ENCODE data around the gene IFNLR1.

IFNLR1 gene

DNA sequence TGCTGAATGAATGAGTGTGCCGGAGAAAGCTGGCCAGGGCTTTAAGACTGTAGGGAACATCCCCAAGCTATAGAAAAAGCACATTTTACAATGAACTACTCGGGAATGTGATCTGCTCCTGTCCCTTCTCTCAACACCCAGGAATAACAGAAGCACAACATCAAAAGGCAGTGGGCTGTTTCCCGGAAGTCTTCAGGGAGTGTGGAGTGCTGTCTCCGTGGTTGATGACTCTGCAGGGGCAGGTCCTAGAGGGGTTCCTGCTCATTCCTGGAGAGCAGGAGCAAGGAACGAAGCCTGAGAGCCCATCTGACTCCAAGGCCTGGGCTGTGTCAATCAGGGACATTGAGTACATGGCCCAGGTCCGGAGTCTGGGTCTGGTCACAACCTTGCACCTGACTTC, 39.3 kb downstream of the IFNLR1 start:
- no peak for DNase-seq (ENCODE audit: low spot score)

DNA sequence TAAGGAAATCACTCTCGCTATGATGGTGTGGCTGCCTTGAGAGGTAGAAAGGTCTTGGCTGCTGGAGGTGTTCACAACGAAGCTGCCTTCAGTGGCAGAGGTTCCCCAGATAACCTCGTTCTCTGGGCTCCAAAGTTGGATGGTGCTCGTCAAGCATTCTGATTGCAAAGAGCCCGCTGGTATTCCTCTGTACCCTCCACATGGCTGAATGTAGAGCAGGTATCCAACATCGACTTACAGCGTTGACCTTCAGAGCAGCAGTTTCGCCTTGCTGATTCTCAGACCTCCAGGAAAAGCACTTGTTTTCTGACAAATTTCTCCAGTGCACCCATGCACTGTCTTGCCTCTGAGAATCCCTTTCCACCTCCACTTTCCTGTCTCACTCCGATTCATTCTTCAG, 39.9 kb downstream of the IFNLR1 start:
- DNase-seq (ENCODE audit: low spot score), result no peak

DNA sequence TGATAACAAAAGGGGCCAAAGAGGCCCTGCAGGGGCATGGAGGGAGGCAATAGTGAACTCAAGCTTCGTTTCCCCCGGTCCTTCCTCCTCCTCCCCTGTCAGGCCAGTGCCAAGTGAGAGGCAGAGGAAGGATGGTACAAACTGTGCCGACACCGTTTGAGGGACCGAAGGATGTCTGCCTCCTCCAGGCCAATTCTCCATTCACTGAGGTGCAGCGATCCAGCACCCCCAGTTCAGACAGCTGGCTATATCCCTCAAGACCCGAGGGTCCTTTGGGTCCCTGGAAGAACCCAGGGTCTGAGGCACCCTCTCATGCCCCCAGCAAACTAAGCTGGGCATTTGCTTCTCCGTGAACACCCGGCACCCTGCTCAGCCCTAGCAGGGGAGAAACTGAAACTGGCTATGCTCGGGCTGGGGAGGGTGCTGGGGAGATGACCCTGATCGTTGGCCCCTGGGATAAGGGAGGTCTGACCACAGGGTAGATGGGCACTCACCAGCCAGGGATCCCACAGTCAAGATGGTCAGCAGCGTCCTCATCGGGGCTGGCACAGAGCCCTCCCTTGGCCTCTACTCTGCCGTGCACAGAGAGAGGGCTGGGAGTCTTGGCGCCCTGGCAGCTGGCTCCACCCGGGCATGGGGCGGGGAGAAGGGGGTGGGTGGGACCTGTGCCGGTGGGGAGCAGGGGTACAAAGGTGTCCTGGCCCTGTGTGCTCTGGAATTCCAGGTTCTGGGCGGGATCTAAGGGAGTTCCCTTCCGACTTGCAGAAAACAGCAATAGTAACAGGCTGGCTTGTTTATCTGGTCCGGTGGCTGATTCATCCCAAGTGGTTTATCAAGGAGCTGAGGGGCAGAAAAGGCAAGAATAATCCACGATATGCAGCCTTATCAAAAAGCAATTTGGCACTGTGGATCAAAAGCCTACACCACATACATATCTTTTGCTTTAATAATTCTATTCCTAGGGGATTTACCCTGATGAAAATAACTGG, 44.2 kb downstream of the IFNLR1 start, which contains the start of gene IL22RA1:
TSS of gene IL22RA1 (minus strand) at position 595 of the 989 bp plus-strand sequence. CDS start at position 537, 58 bp downstream.
- DNase-seq (ENCODE audit: low spot score), result no peak

DNA sequence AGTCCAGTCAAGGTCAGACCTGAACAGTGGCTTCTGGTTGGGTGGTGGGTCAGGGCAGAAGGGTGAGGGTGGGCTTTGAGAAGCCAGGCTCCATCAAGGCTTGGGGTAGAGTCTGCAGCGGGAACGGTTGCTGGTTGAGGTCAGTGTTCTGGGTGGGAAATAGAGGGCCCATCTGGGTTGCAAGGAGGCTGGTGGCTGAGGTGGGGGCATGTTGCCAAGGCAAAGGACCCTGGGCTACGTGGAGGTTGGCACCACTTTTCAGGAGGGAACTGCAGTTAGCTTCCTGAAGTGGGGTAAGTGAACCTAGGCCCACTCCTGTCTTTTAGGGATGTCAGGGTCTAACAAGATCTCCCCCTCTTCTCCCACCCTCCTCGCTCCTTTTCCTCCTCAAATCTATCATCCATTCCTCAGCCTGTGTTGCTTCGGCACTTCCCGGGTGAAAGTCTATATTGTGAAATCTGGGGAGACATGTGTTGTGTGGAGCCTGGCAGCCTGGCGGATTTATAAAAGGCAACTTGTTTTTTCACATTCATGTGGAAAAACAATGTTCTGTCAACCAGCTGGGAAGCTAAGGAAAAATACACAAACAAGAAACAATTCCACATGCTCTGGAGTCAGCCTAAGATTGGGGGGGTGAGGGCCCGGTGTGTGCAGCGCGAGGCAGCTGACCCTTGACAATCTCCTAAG, 45.6 kb downstream of the IFNLR1 start:
- DNase-seq (ENCODE audit: low spot score), result no peak

GRCh38 chr1:24140741-24141181, 46.3 kb downstream of the IFNLR1 start:
- no peak for DNase-seq (ENCODE audit: low spot score)

GRCh38 chr1:24139841-24140425, 47.2 kb downstream of the IFNLR1 start:
- no peak for DNase-seq (ENCODE audit: low spot score)

DNA sequence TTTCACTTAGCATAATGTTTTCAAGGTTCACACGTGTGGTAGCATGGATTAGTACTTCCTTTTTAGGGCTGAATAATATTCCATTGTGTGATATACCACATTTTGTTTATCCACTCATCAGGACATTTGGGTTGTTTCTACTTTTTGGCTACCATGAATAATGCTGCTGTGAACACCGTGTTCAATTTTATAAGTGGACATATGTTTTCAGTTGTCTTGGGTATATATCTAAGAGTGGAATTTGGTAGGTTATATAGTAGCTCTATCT, 47.9 kb downstream of the IFNLR1 start:
- no peak for DNase-seq (ENCODE audit: low spot score)

DNA sequence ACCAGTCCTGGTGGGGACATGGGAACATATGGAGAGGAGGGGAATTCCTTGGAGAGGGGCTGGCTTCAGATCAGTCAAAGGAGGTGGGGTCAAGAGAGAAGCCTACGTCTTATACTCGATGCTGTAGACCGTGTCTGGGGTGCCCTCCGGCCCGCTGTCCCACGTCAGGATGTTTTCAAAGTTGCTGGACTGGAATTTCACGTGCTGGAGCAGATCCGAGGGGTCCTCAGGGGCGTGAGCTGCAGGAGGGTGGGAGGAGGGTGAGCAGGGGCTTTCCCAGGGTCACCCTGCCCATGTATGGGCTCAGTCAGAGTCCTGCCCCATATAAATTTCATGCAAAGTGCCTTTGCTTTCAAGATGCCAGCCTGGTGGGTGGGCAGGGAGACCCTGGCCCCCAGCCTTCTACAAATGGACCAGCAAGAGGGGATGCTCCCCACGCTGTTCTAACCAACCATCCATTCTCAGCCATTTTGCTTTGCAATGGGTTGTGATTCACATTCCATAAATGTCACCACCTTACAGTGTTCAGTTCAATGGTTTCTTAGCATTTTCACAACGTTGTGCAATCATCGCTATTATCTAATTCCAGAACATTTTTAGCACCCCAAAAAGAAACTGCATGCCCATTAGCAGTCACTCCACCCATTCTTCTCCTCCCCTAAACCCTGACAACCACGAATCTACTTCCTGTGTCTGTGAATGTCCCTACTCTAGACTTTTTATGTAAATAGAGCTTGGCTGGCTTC, 48.4 kb downstream of the IFNLR1 start:
- no peak for DNase-seq (ENCODE audit: low spot score)

DNA sequence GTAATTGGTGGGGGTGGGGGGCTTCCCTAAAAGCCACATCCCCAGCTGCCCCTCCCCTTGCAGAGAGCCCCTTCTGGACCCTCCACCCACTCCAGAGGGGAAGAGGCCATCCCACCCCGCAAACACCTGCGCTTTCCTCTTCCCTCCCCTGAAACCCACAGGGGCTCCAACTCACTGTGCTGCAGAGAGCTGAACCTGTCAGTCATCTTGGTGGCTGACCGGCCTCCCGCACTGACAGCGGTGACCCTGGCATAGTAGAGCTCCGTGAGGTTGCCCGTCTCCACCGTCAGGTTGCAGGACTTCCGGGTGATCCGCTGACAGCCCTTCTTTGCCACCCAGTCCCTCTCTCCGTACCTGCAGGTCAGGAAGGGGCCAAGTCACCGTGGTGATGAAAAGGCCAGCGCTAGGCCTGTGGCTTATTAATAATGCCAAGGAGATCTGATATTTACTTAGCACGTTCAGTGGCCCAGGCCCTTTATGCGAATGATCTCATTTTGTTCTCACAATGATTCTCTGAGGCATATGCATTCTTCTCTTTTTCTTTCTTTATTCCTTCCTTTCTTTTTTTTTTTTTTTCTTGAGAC, 50.0 kb downstream of the IFNLR1 start:
- DNase-seq (ENCODE audit: low spot score), result no peak

DNA sequence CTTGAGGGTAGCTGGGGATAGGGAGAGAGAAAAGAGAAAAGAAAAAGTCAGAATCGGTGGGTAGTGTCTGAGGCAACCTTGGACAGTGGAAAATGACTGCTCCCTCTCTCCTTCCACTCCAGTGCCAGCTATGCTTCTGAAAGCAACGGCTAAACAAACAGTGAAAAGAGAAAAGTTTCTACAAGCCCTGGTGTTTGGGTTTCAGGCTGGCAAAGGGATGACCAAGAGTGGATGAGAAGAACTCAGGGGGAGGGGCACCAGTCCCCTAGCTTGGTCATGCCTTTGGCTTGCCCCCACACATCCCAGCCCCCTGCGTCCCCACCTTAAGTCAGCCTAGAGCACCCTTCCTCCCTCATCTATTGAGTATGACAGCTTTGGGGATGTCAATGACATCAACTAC, 52.7 kb downstream of the IFNLR1 start:
- no peak for DNase-seq (ENCODE audit: low spot score)

DNA sequence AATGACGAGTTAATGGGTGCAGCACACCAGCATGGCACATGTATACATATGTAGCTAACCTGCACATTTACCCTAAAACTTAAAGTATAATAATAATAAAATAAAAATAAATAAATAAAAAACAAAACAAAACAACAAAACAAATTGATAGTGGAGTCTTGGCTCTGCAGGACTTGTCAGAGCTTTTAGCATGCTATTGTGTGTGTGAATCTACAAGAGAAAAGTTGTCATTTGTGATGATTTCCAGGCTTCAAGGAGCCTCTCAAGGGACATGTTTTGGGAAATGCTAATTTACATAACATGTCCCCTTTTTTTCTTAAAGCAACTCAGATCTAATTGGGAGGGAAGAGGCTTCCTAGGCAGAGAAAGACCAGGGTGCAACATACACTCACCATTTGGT, 53.3 kb downstream of the IFNLR1 start:
- DNase-seq (ENCODE audit: low spot score), result no peak

DNA sequence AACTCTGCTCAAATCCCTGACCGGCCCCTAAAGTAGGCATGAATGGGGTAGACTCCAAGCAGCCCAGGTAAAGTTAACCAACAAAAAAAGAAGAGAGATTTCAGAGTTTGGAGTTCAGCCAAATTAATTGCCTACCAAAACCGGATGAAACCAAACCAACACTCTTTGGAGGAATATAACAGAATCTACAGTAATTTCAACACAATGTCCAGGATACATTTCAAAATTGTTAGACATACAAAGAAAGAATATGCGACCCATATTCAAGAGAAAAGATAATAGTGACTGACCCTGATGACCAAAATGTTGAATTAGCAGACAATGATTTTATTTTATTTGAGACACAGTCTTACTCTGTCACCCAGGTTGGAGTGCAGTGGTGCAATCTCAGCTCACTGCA, 56.7 kb downstream of the IFNLR1 start:
- no peak for DNase-seq (ENCODE audit: low spot score)

GRCh38 chr1:24127801-24128363, 59.2 kb downstream of the IFNLR1 start:
- no peak for DNase-seq (ENCODE audit: low spot score)

DNA sequence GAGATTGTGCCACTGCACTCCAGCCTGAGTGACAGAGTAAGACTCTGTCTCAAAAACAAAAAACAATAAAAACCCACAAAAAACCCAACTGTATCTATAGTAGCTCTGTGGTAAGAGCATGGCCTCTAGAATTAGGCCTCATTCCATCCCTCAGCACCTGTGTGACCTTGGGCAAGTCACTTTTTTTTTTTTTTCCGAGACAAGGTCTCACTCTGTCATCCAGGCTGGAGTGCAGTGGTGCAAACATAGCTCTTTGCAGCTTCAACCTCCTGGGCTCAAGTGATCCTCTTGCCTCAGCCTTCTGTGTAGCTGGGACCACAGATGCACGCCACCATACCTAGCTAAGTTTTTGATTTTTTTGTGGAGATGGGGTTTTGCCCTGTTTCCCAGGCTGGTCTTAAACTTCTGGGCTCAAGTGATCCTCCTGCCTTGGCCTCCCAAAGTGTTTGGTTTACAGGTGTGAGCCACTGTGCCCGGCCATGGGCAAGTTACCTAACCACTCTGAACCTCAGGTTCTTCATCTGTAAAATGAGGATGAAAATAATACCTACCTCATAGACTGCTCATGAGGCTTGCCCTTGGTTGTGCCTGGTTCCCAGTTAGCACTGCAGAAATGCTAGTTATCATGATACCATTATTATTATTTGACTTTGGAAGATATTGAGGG, 59.8 kb downstream of the IFNLR1 start:
- no peak for DNase-seq (ENCODE audit: low spot score)

- no peak for DNase-seq (ENCODE audit: low spot score)
These were observed 60.4 kb downstream of the IFNLR1 start for GRCh38 chr1:24126672-24127023.

DNA sequence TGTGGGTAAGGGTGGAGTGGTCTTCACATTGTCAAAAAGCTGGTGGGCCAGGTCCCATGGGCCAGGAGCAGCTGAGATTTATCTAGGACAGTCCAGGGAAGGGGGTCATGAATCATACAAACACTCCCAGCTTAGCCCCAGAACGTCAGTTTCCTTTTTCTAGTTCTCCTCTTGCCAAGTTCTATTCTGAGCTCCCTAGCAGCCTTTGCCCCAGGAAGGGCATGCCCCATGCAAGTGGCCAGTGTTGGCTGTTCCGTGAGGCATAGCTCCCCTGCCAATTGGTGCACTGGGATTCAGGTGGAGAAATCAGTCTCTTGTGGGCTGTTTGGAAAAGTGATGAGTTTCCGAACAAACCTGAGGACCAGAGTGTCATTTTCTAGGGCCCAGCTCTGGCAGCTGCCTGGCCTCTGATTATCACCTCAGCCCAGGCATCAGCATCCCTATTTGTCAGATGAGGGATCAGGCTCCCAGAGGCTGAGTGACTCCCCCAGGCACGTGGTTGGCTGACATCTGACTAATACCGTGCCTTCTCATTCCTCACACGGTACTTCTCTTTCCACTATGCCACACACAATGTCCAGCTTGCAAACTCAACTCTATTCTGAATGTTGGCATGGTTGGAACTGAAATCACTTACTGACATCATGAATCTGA, 60.9 kb downstream of the IFNLR1 start:
- no peak for DNase-seq (ENCODE audit: low spot score)

GRCh38 chr1:24125456-24125855, 61.6 kb downstream of the IFNLR1 start:
- DNase-seq (ENCODE audit: low spot score), result no peak

- DNase-seq (ENCODE audit: low spot score), result no peak
These were observed 62.1 kb downstream of the IFNLR1 start for GRCh38 chr1:24124980-24125379.

- no peak for DNase-seq (ENCODE audit: low spot score)
These were observed 63.5 kb downstream of the IFNLR1 start for GRCh38 chr1:24123611-24124010.

DNA sequence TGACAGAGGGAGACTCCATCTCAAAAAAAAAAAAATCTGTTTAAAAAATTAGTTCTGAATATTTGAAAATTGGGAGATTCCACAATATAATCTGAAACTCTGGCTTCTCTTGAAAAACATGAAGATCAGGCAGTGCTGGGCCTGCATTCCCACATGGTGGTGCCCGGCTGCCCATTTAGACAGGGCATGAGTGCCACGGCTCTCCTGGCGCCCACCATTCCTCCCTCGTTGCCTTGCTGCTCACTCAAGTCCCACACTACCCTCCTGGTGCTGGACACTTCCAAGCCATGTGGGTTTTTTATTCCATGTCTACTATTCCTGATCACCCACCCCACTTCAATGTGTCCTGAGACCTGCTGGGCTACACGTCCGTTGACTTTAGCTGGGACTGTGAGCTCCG, 64.3 kb downstream of the IFNLR1 start:
- DNase-seq (ENCODE audit: low spot score), result no peak

GRCh38 chr1:24121406-24121805, 65.7 kb downstream of the IFNLR1 start:
- DNase-seq (ENCODE audit: low spot score), result no peak

Data from HuH-7 (cell line).